Measurements from ENCODE around the gene TDRD10.

The TDRD10 gene

GRCh38 chr1:154466921-154467417 is 35.0 kb upstream of the TDRD10 start:
- no peak for TF ChIP-seq RAD21 (IDR thresholded peaks at IDR 0.05; ENCODE audit: low read depth)
- no peak for TF ChIP-seq REST (IDR thresholded peaks at IDR 0.05; ENCODE audit: low read depth)
- TF ChIP-seq CREB1 (IDR thresholded peaks at IDR 0.05; ENCODE audit: low read depth): no peak
- no peak for TF ChIP-seq CEBPB (IDR thresholded peaks at IDR 0.05)
- TF ChIP-seq TEAD4 (IDR thresholded peaks at IDR 0.05): no peak
- no peak for TF ChIP-seq FOXM1 (IDR thresholded peaks at IDR 0.05; ENCODE audit: borderline replicate concordance, low read depth)
- no peak for TF ChIP-seq TCF12 (IDR thresholded peaks at IDR 0.05; ENCODE audit: low read depth)
- TF ChIP-seq EP300 (IDR thresholded peaks at IDR 0.05; ENCODE audit: borderline replicate concordance): no peak
- TF ChIP-seq NFIC (IDR thresholded peaks at IDR 0.05): no peak
- TF ChIP-seq YY1 (IDR thresholded peaks at IDR 0.05; ENCODE audit: low read depth): no peak
- no peak for TF ChIP-seq TAF1 (IDR thresholded peaks at IDR 0.05; ENCODE audit: low read depth)
- no peak for TF ChIP-seq MAX (IDR thresholded peaks at IDR 0.05)
- no peak for TF ChIP-seq USF1 (IDR thresholded peaks at IDR 0.05)
- no peak for TF ChIP-seq EGR1 (IDR thresholded peaks at IDR 0.05)
- TF ChIP-seq ZBTB7A (IDR thresholded peaks at IDR 0.05; ENCODE audit: low read depth): no peak

- TF ChIP-seq FOXM1 (IDR thresholded peaks at IDR 0.05; ENCODE audit: borderline replicate concordance, low read depth) (no peak), MAX (IDR thresholded peaks at IDR 0.05) (no peak), NFIC (IDR thresholded peaks at IDR 0.05) (no peak), YY1 (IDR thresholded peaks at IDR 0.05; ENCODE audit: low read depth) (no peak), TAF1 (IDR thresholded peaks at IDR 0.05; ENCODE audit: low read depth) (no peak), TEAD4 (IDR thresholded peaks at IDR 0.05) (no peak), ZBTB7A (IDR thresholded peaks at IDR 0.05; ENCODE audit: low read depth) (no peak), CREB1 (IDR thresholded peaks at IDR 0.05; ENCODE audit: low read depth) (no peak), CEBPB (IDR thresholded peaks at IDR 0.05) (no peak), TCF12 (IDR thresholded peaks at IDR 0.05; ENCODE audit: low read depth) (no peak), RAD21 (IDR thresholded peaks at IDR 0.05; ENCODE audit: low read depth) (no peak), REST (IDR thresholded peaks at IDR 0.05; ENCODE audit: low read depth) (no peak), USF1 (IDR thresholded peaks at IDR 0.05) (no peak), EP300 (IDR thresholded peaks at IDR 0.05; ENCODE audit: borderline replicate concordance) (no peak), EGR1 (IDR thresholded peaks at IDR 0.05) (no peak)
Observed at GRCh38 chr1:154467434-154468102, 34.5 kb upstream of the TDRD10 start.

DNA sequence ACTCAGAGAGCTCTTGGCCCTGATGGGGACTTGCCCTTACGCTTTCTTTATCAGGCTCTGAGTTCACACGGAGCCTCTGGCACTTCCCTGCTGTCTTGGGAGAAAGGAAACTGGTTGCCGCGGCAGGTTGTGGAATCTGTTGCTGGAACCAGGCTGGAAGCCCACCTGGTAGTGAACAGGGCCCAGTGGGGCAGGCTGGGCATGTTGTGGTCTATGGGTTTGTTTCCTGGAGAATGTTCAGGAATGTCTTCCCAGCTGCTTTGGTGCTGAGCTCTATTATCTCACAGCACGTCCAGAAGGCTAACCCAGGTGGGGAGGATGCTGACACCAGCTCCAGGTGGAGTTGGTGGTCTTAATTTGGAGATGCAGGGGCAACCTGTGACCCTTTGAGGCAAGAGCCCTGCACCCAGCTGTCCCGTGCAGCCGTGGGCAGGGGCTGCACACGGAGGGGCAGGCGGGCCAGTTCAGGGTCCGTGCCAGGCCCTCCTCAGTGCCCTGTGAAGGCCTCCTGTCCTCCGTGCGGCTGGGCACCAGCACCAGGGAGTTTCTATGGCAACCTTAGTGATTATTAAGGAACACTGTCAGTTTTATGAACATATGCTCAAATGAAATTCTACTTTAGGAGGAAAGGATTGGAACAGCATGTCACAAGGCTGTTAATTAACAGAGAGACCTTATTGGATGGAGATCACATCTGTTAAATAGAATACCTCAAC is 33.3 kb upstream of the TDRD10 start:
- TF ChIP-seq EGR1 (IDR thresholded peaks at IDR 0.05) (no peak), TAF1 (IDR thresholded peaks at IDR 0.05; ENCODE audit: low read depth) (no peak), YY1 (IDR thresholded peaks at IDR 0.05; ENCODE audit: low read depth) (no peak), FOXM1 (IDR thresholded peaks at IDR 0.05; ENCODE audit: borderline replicate concordance, low read depth) (no peak), TEAD4 (IDR thresholded peaks at IDR 0.05) (no peak), REST (IDR thresholded peaks at IDR 0.05; ENCODE audit: low read depth) (no peak), MAX (IDR thresholded peaks at IDR 0.05) (no peak), RAD21 (IDR thresholded peaks at IDR 0.05; ENCODE audit: low read depth) (no peak), CREB1 (IDR thresholded peaks at IDR 0.05; ENCODE audit: low read depth) (no peak), TCF12 (IDR thresholded peaks at IDR 0.05; ENCODE audit: low read depth) (no peak), USF1 (IDR thresholded peaks at IDR 0.05) (no peak), ZBTB7A (IDR thresholded peaks at IDR 0.05; ENCODE audit: low read depth) (no peak), EP300 (IDR thresholded peaks at IDR 0.05; ENCODE audit: borderline replicate concordance) (no peak), NFIC (IDR thresholded peaks at IDR 0.05) (no peak), CEBPB (IDR thresholded peaks at IDR 0.05) (no peak)

All from Ishikawa (cell line).